ENCODE results near the gene CAMKMT.

GRCh38 chr2:44429034-44429433 is 67.3 kb downstream of the CAMKMT start:
- TF ChIP-seq CTCF (IDR thresholded peaks at IDR 0.05; ENCODE audit: low read length) = no peak
- no peak for TF ChIP-seq EZH2 (IDR thresholded peaks at IDR 0.05; ENCODE audit: borderline replicate concordance, low read length)
